Hematopoietic multipotent progenitor cell treated with erythropoietin and hydrocortisone succinate and interleukin-3 and kit ligand, for 17 days (in vitro differentiated cells): ENCODE data around the gene ZNF337.
"Not testable (repeated sequence)": the region's sequence is repeated elsewhere in the genome, so short reads cannot be mapped to it uniquely, and the experiment has no call there.

ENCODE experiments used
- DNase-seq: peaks from one replicate; pipeline ENCODE4 v3.0.0-alpha.2; 2015; ENCODE audit warnings: low spot score

ZNF337 gene

DNA sequence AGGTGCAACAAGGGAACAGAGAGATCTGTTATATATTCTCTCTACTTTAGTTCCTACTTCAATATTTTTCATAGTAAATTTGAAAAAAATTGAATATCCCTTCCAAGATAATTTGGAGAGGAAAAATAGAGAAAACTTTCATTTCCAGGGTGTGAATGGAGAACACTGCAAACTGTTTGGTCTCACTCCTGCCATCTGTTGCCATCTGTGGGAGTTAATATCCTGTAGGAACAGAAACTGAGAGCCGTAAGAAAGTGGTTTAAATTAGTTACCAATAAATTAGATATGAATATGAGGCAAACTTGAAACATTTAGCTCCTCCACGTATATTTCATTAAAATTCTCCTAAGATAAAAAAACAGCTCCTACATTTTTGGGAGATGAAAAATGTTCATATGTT lies 4.2 kb downstream of the ZNF337 start:
- DNase-seq: no peak

DNA sequence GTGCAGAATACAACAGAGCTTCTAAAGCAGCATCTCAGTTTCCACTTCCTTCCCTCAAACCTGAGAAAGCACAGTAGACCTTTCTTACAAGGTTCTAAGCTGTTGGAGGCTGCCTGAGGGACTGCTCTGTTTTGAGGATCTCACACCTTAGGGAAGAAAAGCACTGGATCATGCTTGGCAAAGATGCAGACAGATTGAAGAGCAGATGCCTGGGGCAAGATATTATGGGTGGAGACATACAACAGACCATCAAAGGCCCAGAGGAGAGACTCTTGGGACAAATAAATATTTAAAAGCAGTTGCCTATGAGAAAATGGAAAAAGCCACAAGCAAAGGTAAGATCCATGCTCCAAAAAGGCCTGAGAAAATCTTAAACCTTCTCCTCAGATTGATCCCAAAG lies 6.2 kb downstream of the ZNF337 start:
- no peak for DNase-seq

DNA sequence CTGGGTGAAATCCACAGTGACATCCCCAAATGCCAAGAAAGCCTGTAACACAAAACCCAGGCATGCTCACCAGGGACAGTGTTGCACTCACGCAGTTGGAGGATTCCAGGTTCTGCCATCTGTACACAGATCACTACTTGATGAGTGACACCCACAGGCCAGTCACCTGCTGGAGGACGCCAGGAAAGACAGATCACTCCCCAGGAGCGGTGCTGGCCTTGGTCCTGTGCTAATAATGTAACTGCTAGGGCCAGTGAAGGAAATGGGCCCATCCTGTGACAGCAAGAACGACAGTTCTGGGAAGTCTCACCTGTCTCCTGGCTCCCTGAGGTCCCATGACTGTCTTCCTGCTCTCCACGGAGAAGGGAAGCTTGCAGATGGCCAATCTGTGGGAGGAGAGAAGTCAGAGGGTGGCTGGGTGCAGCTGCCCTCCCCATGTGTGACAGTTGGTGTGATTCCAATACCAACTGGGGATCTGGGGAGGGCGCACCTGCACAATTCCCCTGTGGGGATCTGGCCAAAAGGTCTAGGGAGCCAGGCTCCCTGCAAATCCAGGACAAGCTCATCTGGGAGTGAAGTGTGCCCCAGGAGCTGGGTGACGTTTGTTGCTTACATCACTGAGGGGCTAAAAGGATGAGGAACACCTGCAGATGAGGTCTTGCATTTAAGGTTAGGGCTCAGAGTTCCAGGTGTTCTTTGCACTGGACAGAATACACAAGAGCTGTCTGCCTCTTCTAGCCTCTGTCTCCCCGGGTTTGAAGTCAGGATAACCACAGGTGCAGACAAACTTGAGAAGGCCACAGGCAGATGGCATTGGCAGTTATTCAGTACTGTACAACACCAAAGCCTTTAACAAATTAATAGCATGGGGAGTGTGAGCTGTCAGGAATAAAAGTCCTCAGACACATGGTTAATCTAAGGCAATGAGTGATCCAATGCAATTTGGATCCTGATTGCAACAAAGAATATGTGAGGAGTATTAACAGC lies 10.3 kb downstream of the ZNF337 start:
- DNase-seq: no peak

DNA sequence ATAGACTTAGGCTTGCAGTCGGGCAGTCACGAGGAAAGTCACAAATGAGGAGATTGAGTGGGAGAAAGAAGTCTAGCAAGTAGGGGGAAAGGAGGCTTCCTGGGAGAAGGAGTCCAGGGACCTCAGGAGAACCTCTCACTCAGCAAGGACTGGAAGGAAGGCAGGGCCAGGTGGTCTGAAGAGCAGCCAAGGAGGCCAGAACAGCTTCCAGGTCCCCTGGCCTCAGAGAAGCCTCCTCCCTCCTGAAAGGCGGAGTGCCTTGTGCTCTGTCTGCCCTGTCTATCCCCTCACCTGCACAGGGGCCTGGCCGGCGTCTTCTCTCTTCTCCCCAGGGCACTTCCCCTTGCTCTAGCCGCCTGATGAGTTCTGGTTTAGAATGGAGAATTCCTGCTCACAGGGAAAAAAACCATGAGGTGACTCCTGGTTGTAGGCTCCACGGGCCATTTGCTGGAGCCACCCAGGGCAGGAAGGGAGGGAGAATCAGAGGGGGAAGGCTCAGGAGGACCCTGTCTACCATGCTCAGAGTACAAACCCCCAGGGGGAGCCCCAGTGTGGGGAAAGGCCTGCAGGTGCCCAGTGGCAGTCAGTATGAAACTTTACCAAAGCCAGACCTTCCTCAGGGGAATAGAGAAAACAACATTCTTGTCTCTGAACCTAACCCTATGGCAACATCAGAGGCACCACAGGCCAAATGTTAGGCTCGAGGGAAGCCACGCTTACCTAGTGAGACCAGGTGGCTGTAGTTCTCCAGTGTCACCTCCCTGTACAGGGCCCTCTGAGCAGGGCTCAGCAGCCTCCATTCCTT lies 11.2 kb downstream of the ZNF337 start:
- no peak for DNase-seq

- not testable (repeated sequence) for DNase-seq
Observed at GRCh38 chr20:25683826-25684225, 12.8 kb downstream of the ZNF337 start.

DNA sequence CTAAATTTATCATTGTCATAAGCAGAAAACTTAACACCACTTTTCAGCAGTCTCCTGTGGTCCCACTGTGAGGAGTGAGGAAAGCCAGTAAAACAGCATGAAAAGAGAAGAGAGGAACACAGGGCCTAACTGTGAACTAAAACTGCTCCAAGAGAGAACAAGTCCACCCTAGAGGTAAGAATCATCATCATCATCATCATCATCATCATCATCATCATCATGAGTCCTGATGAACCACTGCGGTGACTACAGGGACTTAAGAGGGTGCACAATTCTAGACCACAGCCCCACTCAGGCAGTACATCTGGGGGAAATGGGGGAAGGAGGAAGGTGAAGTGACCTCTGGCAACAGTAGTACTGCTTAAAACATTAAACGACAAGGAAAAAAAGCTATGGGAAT lies 13.6 kb downstream of the ZNF337 start:
- no peak for DNase-seq

DNA sequence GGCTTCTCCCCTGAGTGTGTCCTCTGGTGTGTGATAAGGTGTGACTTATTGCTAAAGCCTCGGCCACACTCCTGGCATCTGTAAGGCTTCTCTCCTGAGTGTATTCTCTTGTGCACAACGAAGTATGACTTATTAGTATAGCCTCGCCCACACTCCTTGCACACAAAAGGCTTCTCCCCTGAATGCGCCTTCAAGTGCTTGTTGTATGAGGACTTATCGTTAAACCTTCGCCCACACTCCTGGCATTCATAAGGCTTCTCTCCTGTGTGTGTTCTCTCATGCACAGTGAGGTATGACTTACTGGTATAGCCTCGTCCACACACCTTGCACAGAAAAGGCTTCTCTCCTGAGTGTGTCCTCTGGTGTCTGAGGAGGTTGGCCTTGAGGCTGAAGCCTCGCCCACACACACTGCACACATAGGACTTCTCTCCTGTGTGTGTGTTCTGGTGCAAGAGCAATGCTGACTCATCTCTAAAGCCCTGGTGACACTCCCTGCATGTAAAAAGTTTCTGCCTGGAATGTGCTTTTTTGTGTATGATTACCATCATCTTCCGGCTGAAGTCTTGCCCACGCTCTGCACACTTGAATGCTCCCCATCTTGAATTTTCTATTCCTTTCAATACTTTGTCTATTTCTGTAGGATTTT lies 20.4 kb downstream of the ZNF337 start:
- DNase-seq: no peak

- no peak for DNase-seq
Observed at GRCh38 chr20:25675161-25675560, 21.5 kb downstream of the ZNF337 start.

DNA sequence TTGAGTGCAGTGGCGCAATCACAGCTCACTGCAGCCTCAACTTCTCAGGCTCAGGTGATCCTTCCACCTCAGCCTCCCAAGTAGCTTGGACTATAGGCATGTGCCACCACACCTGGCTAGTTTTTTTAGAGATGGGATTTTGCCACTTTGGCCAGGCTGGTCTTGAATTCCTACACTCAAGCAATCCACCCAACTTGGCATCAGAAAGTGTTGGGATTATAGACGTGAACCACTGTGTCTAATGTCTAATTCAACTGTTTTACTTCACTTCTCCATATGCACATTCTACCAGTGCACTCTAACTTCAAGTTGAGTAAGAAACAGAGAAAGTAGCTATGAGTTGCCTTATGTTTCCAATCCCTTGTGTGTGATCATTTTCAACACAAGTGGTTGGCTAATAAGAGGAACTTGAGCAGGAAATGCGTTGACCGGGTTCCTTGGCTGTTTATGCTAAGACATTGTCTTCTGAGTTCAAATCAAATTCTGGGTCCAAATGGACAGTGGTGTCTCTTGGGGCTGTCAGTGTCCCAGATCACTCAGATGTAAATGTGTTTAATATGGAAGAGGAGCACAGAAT lies 23.9 kb downstream of the ZNF337 start:
- DNase-seq: no peak

DNA sequence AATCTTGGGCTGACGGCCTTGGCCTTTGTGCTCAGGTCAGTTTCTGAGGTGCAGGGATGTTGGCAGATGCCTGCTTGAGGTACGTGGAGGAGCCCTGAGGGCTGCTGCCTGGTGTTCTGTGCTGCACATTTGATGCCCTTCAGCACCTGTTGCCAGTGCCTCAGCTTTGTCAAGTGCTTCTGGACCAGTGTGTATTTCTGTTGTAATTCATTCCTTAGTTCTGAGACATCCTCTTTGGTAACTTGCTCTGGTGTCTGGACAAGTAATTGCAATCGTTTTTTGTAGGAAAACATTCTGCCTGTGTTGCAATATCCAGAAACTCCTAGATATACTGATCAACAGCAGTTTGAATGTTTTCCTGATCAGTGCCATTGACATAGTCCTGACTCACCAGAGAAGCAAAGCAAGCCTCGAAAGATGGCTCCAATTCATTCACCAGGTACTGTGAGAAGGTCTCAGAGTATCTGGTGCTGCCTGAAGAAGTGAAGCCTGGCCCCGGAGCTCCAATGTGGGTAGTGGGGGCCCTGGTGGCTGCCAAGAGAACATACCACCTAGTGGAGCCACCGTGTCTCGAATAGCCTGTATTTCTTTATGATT lies 26.7 kb downstream of the ZNF337 start:
- DNase-seq: no peak

DNA sequence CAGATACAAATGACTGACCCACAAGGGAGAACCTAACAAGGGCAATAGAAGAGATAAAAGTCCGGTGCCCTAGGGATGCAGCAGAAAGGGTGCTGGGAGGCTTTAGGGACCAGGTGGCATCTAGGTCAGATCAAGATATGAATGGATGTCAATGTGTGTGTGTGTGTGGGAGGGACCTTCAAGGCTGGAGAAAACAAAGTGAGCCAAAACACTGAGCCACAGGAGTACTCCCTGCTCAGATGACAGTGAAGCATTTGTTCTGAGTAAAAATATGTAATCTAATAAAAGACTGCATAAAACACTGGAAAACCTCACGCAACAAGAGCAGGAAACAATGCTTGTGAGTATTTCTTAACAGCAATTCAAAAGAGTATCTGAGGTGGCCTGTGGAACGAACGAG lies 28.2 kb downstream of the ZNF337 start:
- no peak for DNase-seq

DNA sequence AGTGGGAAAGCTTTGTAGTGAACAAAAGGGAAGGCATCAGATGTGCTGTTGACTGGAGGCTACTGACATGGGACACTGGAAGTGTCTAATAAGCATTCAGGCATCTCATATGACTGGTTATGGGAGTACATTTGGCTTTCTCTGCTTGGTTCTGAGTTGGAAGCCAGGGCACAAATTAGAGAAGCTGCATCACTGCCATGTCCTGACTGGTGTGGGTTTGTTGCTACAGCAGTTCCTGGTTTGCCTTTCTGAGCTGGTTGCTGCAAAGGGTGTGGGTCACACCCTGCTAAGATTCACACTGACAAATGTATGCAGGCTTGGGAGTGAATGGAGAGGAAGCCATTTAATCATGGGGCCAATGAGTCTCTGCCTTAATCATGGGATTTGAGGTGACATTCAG lies 36.7 kb downstream of the ZNF337 start:
- DNase-seq: no peak

DNA sequence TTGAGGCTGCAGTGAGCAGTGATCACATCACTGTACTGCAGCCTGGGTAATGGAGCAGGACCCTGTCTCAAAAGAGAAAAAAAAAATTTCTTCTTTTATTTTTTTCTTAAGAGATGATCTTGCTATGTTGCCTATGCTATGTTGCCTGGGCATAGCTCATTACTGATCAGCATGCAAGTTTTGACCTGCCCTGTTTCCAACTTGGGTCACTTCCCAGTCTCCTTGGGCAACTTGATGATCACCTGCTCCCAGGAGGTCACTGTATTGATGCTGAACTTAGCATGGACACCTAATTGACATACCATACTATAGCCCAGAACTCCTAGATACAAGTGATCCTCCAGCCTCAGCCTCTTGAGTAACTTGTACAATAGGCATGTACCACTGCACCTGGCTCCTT lies 42.2 kb downstream of the ZNF337 start:
- no peak for DNase-seq

- DNase-seq: peak; percentile 66
Observed at GRCh38 chr20:25652866-25653265, 43.8 kb downstream of the ZNF337 start.

- DNase-seq: no peak
Observed at GRCh38 chr20:25644814-25645213, 51.8 kb downstream of the ZNF337 start.

DNA sequence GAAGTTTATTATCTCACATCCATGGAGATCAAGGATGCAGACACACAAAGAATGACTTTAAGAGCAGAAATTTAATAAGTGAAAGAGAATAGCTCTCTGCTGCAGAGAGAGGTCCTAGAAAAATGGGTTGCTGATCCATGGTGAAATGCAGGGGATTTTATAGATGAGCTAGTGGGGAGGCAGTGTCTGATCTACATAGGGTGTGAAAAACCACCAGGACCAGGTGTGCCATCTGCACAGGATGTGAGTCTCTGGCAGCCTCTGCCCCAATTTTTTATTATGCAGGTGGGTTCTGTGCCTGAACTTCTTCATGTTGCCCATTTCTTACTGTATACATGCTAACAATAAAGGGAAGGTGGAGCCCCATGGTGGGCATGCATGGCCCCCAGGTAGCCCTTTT lies 52.9 kb downstream of the ZNF337 start:
- DNase-seq: no peak

GRCh38 chr20:25637247-25637646 lies 59.4 kb downstream of the ZNF337 start:
- no peak for DNase-seq

- DNase-seq: no peak
Observed at GRCh38 chr20:25632940-25633790, 63.5 kb downstream of the ZNF337 start.

DNA sequence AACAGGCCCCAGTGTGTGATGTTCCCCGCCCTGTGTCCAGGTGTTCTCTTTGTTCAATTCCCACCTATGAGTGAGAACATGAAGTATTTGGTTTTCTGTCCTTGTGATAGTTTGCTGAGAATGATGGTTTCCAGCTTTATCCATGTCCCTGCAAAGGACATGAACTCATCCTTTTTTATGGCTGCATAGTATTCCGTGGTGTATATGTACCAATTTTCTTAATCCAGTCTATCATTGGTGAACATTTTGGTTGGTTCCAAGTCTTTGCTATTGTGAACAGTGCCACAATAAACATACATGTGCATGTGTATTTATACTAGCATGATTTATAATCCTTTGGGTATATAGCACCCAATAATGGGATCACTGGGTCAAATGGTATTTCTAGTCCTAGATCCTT lies 66.0 kb downstream of the ZNF337 start:
- DNase-seq: not testable (repeated sequence)

GRCh38 chr20:25629816-25630499 lies 66.7 kb downstream of the ZNF337 start:
- no peak for DNase-seq
